CD4-positive, CD25-positive, alpha-beta regulatory T cell (primary cell): ENCODE measurements around the gene PPP4R2. TPM values are rescaled to one million over a fixed set of nuclear protein-coding genes. Genes with fewer than 3 reads are reported as not detected.
A peak's percentile ranks its signal among the peaks of the same experiment; 100 is the strongest.
"Not testable (repeated sequence)": the region's sequence is repeated elsewhere in the genome, so short reads cannot be mapped to it uniquely, and the experiment has no call there.

Experiments
- ATAC-seq, 2 donors: fragments of 150-1000 bp; cut with Tn5 transposase; one replicate each; pipeline ENCODE4 v1.10.0; 2021; ENCODE audit warnings: low read depth in 2 of 2, moderate number of reproducible peaks in 2 of 2, moderate library complexity in 1 of 2
- DNase-seq, 3 donors: peaks; one replicate each; pipeline versions ENCODE4 v3.0.0 to v3.0.0-alpha.2; 2012 to 2022; ENCODE audit warnings: mixed read lengths in 1 of 3
- H3K27ac ChIP-seq: one replicate; pipeline ENCODE4 v1.7.0; 2013; ENCODE audit warnings: mild to moderate bottlenecking, low read length; ENCODE audit not compliant: insufficient read depth, poor library complexity, severe bottlenecking
- H3K27me3 ChIP-seq: one replicate; pipeline ENCODE4 v1.7.0; 2013; ENCODE audit warnings: low read length; ENCODE audit not compliant: control insufficient read depth, insufficient read depth
- H3K36me3 ChIP-seq: one replicate; pipeline ENCODE4 v1.7.0; 2013; ENCODE audit warnings: mild to moderate bottlenecking, low read length, moderate library complexity; ENCODE audit not compliant: control insufficient read depth, insufficient read depth
- H3K4me1 ChIP-seq: 2 replicates; pipeline ENCODE4 v1.7.0; 2013; ENCODE audit warnings: mild to moderate bottlenecking, low read length; ENCODE audit not compliant: insufficient read depth, control insufficient read depth, poor library complexity, severe bottlenecking
- H3K4me3 ChIP-seq: one replicate; pipeline ENCODE4 v1.7.0; 2013; ENCODE audit warnings: low read depth, mild to moderate bottlenecking, low read length, moderate library complexity
- H3K9me3 ChIP-seq, 2 experiments: 1 replicate in 1 of 2; 2 replicates in 1 of 2; pipeline ENCODE4 v1.7.0; 2013; ENCODE audit warnings: low read length in 2 of 2, mild to moderate bottlenecking in 1 of 2, moderate library complexity in 1 of 2; ENCODE audit not compliant: control insufficient read depth in 2 of 2
- H3K27ac Mint-ChIP-seq, 3 donors: one replicate each; pipeline ENCODE4 v1.8.0; 2020 to 2022; ENCODE audit warnings: mild to moderate bottlenecking in 3 of 3, mixed read lengths in 3 of 3, moderate library complexity in 2 of 3
- H3K27me3 Mint-ChIP-seq: one replicate; pipeline ENCODE4 v1.8.0; 2022; ENCODE audit warnings: mild to moderate bottlenecking, mixed read lengths
- H3K36me3 Mint-ChIP-seq: one replicate; pipeline ENCODE4 v1.8.0; 2020; ENCODE audit warnings: mixed read lengths
- H3K4me1 Mint-ChIP-seq, 4 donors: one replicate each; pipeline ENCODE4 v1.8.0; 2020 to 2022; ENCODE audit warnings: mixed read lengths in 4 of 4, mild to moderate bottlenecking in 1 of 4
- H3K4me3 Mint-ChIP-seq, 4 donors: one replicate each; pipeline ENCODE4 v1.8.0; 2020 to 2022; ENCODE audit warnings: mild to moderate bottlenecking in 4 of 4, mixed read lengths in 4 of 4, moderate library complexity in 3 of 4
- H3K9me3 Mint-ChIP-seq, 7 donors: one replicate each; pipeline ENCODE4 v1.8.0; 2020 to 2022; ENCODE audit warnings: mixed read lengths in 7 of 7, mild to moderate bottlenecking in 3 of 7, moderate library complexity in 2 of 7
- polyA plus RNA-seq, 4 donors: library from polyadenylated mRNA; unstranded; fragments of 300-500 nt; fragmentation: Illumina TruSeq; gene quantifications; one replicate each; pipeline ENCODE4 v1.2.3, GENCODE V29; 2021
- total RNA-seq: library from RNA; stranded (reverse); gene quantifications from one replicate; pipeline ENCODE4 v1.2.3, GENCODE V29; 2022

The PPP4R2 gene
- total and polyA plus RNA-seq, 5 donors from 2014 or later: 39.1 to 98.4 (median 51.7) TPM

GRCh38 chr3:72997421-72997961 is 880 bp downstream of the PPP4R2 start:
- Mint-ChIP-seq H3K4me3 (peak overlapping the region; percentile 89 to 99 (median 94)), H3K27ac (peak overlapping the region; percentile 69 to 93 (median 85)), H3K4me1 (peaks cover 30 to 55% (median 38%) of the 10 kb centered on the region in 4 donors), H3K36me3 (peaks cover 23% of the 10 kb centered on the region), H3K27me3 (no peaks in the 10 kb centered on the region), H3K9me3 (peaks cover 0 to 2% (median 0%) of the 10 kb centered on the region in 7 donors)
- Histone ChIP-seq H3K4me3 (peak overlapping the region; percentile 92), H3K9me3 (no peaks in the 10 kb centered on the region), H3K27me3 (no peaks in the 10 kb centered on the region), H3K4me1 (peaks cover 52% of the 10 kb centered on the region), H3K36me3 (peaks cover 28% of the 10 kb centered on the region), H3K27ac (peak overlapping the region; percentile 95)
- DNase-seq (peak; percentile 47 to 69 (median 61)), ATAC-seq (peak in 1 of 2 donors; percentile 4)

GRCh38 chr3:72998466-72998865 is 1.9 kb downstream of the PPP4R2 start:
- Mint-ChIP-seq H3K36me3 (peaks cover 28% of the 10 kb centered on the region), H3K27me3 (no peaks in the 10 kb centered on the region), H3K4me1 (peaks cover 35 to 64% (median 42%) of the 10 kb centered on the region in 4 donors), H3K4me3 (peak overlapping the region; percentile 84 to 99 (median 90)), H3K9me3 (no peaks in the 10 kb centered on the region), H3K27ac (peak overlapping the region; percentile 76 to 92 (median 84))
- DNase-seq: no peak
- peaks cover 53% of the 10 kb centered on the region for H3K4me1 ChIP-seq
- peak overlapping the region; percentile 92 for H3K4me3 ChIP-seq
- peak overlapping the region; percentile 95 for H3K27ac ChIP-seq
- no peaks in the 10 kb centered on the region for H3K27me3 ChIP-seq
- peaks cover 28% of the 10 kb centered on the region for H3K36me3 ChIP-seq
- H3K9me3 ChIP-seq: no peaks in the 10 kb centered on the region
- no peak for ATAC-seq

- DNase-seq (peak in 2 of 3 donors; percentile 33 to 73), ATAC-seq (no peak)
- Histone ChIP-seq H3K4me3 (peak overlapping the region; percentile 92), H3K36me3 (peaks cover 31% of the 10 kb centered on the region), H3K27me3 (no peaks in the 10 kb centered on the region), H3K9me3 (no peaks in the 10 kb centered on the region), H3K27ac (peak overlapping the region; percentile 51), H3K4me1 (peaks cover 67% of the 10 kb centered on the region)
- H3K27me3 Mint-ChIP-seq: no peaks in the 10 kb centered on the region
- peaks cover 36 to 79% (median 50%) of the 10 kb centered on the region in 4 donors for H3K4me1 Mint-ChIP-seq
- H3K36me3 Mint-ChIP-seq: peaks cover 39% of the 10 kb centered on the region
- H3K27ac Mint-ChIP-seq: peak overlapping the region in 2 of 3 donors; percentile 66 to 75
- H3K9me3 Mint-ChIP-seq: no peaks in the 10 kb centered on the region
- H3K4me3 Mint-ChIP-seq: peak overlapping the region; percentile 84 to 99 (median 90)
Observed at GRCh38 chr3:72999951-73000350, 3.3 kb downstream of the PPP4R2 start.

- H3K9me3 ChIP-seq, H3K27ac ChIP-seq, H3K27me3 Mint-ChIP-seq, H3K4me3 ChIP-seq, H3K9me3 Mint-ChIP-seq, DNase-seq, H3K27me3 ChIP-seq, ATAC-seq: not testable (repeated sequence)
- Histone ChIP-seq H3K36me3 (peaks cover 50% of the 10 kb centered on the region), H3K4me1 (peaks cover 66% of the 10 kb centered on the region)
- peaks cover 29 to 90% (median 60%) of the 10 kb centered on the region in 4 donors for H3K4me1 Mint-ChIP-seq
- H3K4me3 Mint-ChIP-seq: peak overlapping the region in 3 of 4 donors; percentile 29 to 67 (median 63)
- peaks cover 55% of the 10 kb centered on the region for H3K36me3 Mint-ChIP-seq
- H3K27ac Mint-ChIP-seq: peak overlapping the region in 2 of 3 donors; percentile 26 to 37
Observed at GRCh38 chr3:73003050-73003449, 6.4 kb downstream of the PPP4R2 start.

GRCh38 chr3:73004316-73004715 is 7.7 kb downstream of the PPP4R2 start:
- Mint-ChIP-seq H3K27ac (peak overlapping the region in 2 of 3 donors; percentile 42 to 44), H3K27me3 (no peaks in the 10 kb centered on the region), H3K36me3 (peaks cover 61% of the 10 kb centered on the region), H3K9me3 (no peaks in the 10 kb centered on the region), H3K4me1 (peaks cover 33 to 92% (median 63%) of the 10 kb centered on the region in 4 donors), H3K4me3 (peak overlapping the region; percentile 25 to 77 (median 50))
- no peak overlapping the region for H3K27ac ChIP-seq
- DNase-seq (no peak), ATAC-seq (no peak)
- peaks cover 46% of the 10 kb centered on the region for H3K36me3 ChIP-seq
- no peak overlapping the region for H3K4me3 ChIP-seq
- H3K4me1 ChIP-seq: peaks cover 65% of the 10 kb centered on the region
- no peaks in the 10 kb centered on the region for H3K9me3 ChIP-seq
- H3K27me3 ChIP-seq: no peaks in the 10 kb centered on the region

- Mint-ChIP-seq H3K27ac (peak overlapping the region; percentile 62 to 74 (median 63)), H3K4me3 (peak overlapping the region; percentile 5 to 82 (median 63))
Observed at GRCh38 chr3:73007992-73008712, 11.5 kb downstream of the PPP4R2 start.

GRCh38 chr3:73009008-73009407 is 12.4 kb downstream of the PPP4R2 start:
- peaks cover 38 to 87% (median 75%) of the 10 kb centered on the region in 4 donors for H3K4me1 Mint-ChIP-seq

More at GRCh38 chr3:73007992-73008712, 11.5 kb downstream of the PPP4R2 start:
- H3K4me3 ChIP-seq: peak overlapping the region; percentile 46
- no peaks in the 10 kb centered on the region for H3K9me3 ChIP-seq
- H3K36me3 ChIP-seq: peaks cover 30% of the 10 kb centered on the region
- H3K27me3 ChIP-seq: no peaks in the 10 kb centered on the region
- ATAC-seq (no peak), DNase-seq (no peak)
- peaks cover 39 to 92% (median 77%) of the 10 kb centered on the region in 4 donors for H3K4me1 Mint-ChIP-seq
- peaks cover 60% of the 10 kb centered on the region for H3K4me1 ChIP-seq
- no peaks in the 10 kb centered on the region for H3K27me3 Mint-ChIP-seq
- H3K27ac ChIP-seq: no peak overlapping the region
- peaks cover 66% of the 10 kb centered on the region for H3K36me3 Mint-ChIP-seq
- no peaks in the 10 kb centered on the region for H3K9me3 Mint-ChIP-seq

More at GRCh38 chr3:73009008-73009407, 12.4 kb downstream of the PPP4R2 start:
- Histone ChIP-seq H3K4me3 (peak overlapping the region; percentile 46), H3K4me1 (peaks cover 57% of the 10 kb centered on the region), H3K27ac (no peak overlapping the region), H3K27me3 (no peaks in the 10 kb centered on the region), H3K9me3 (no peaks in the 10 kb centered on the region), H3K36me3 (peaks cover 30% of the 10 kb centered on the region)
- Mint-ChIP-seq H3K27me3 (no peaks in the 10 kb centered on the region), H3K36me3 (peaks cover 61% of the 10 kb centered on the region), H3K4me3 (peak overlapping the region; percentile 5 to 73 (median 62)), H3K9me3 (no peaks in the 10 kb centered on the region), H3K27ac (peak overlapping the region; percentile 60 to 74 (median 62))
- DNase-seq (no peak), ATAC-seq (no peak)
